Upper lobe of left lung (tissue), 6 donors: Measurements from ENCODE around the gene FHIT. TPM values are rescaled to one million over a fixed set of nuclear protein-coding genes. Genes with fewer than 3 reads are reported as not detected.

Experiments
- ATAC-seq, 2 donors: fragments of 200-7000 bp; cut with Tn5 transposase; one replicate each; pipeline ENCODE4 v1.9.1; 2022; ENCODE audit warnings: mild to moderate bottlenecking in 2 of 2, moderate library complexity in 2 of 2; ENCODE audit not compliant: low FRiP score in 2 of 2
- DNase-seq, 2 donors: peaks; one replicate each; pipeline ENCODE4 v3.0.0-alpha.2; 2019 to 2020
- H3K27ac ChIP-seq, 4 donors: fragments of 200-600 bp; sonication (generic); one replicate each; pipeline ENCODE4 v1.5.1; 2016 to 2019
- H3K27me3 ChIP-seq, 4 donors: fragments of 200-600 bp; sonication (generic); one replicate each; pipeline ENCODE4 v1.5.1; 2017 to 2019
- H3K36me3 ChIP-seq, 4 donors: fragments of 200-600 bp; sonication (generic); one replicate each; pipeline ENCODE4 v1.5.1; 2016 to 2019
- H3K4me1 ChIP-seq, 4 donors: fragments of 200-600 bp; sonication (generic); one replicate each; pipeline ENCODE4 v1.5.1; 2018 to 2019
- H3K4me3 ChIP-seq, 4 donors: fragments of 200-600 bp; sonication (generic); one replicate each; pipeline ENCODE4 v1.5.1; 2017 to 2019; ENCODE audit warnings: mild to moderate bottlenecking in 2 of 4, moderate library complexity in 1 of 4
- H3K9me3 ChIP-seq, 4 donors: fragments of 200-600 bp; sonication (generic); one replicate each; pipeline ENCODE4 v1.5.1; 2018 to 2019
- EP300 ChIP-seq, 4 donors: sonication (generic); formaldehyde crosslinking; IDR thresholded peaks; one replicate each; pipeline ENCODE4 v1.5.1; 2017; ENCODE audit warnings: antibody characterized with exemption in 4 of 4, control low read depth in 2 of 4
- POLR2A ChIP-seq, 4 donors: fragments of 450-650 bp; IDR thresholded peaks; one replicate each; pipeline ENCODE4 v1.5.1; 2016 to 2017; ENCODE audit warnings: antibody characterized with exemption in 4 of 4, mild to moderate bottlenecking in 2 of 4
- POLR2AphosphoS5 ChIP-seq, 2 donors: sonication (generic); formaldehyde crosslinking; IDR thresholded peaks; one replicate each; pipeline ENCODE4 v1.5.1; 2017; ENCODE audit warnings: antibody characterized with exemption in 2 of 2
- WGBS, 2 donors: methylation state at CpG; one replicate each; pipeline ENCODE4 v1.1.5; 2017 to 2018; 5-methylcytosine and 5-hydroxymethylcytosine counted together
- total RNA-seq, 6 donors: library from RNA; depleted of rRNA in 4 of 6; stranded (reverse); fragments of >200 nt in 4 of 6; gene quantifications; one replicate each; pipeline versions ENCODE4 v1.1.0 to v1.2.1, GENCODE V29; 2016 to 2021
- TF ChIP-seq, protein P1 (sequence below), 6 experiments: fragments of 450-650 bp in 4 of 6; fragments of 200-600 bp in 2 of 6; sonication (generic) in 2 of 6; IDR thresholded peaks; one replicate each; pipeline ENCODE4 v1.5.1; 2016 to 2019; ENCODE audit warnings: antibody characterized with exemption in 6 of 6
- donor health status: DM: no; HTN: no; CAD: no; lungs with moderate emphysema.
- donor health status: DM: no; HTN: yes; CAD: no; lungs with severe emphysema.

Gene FHIT
- total RNA-seq, 6 donors from 2014 or later: 6.8 to 56.6 (median 11.1) TPM

DNA sequence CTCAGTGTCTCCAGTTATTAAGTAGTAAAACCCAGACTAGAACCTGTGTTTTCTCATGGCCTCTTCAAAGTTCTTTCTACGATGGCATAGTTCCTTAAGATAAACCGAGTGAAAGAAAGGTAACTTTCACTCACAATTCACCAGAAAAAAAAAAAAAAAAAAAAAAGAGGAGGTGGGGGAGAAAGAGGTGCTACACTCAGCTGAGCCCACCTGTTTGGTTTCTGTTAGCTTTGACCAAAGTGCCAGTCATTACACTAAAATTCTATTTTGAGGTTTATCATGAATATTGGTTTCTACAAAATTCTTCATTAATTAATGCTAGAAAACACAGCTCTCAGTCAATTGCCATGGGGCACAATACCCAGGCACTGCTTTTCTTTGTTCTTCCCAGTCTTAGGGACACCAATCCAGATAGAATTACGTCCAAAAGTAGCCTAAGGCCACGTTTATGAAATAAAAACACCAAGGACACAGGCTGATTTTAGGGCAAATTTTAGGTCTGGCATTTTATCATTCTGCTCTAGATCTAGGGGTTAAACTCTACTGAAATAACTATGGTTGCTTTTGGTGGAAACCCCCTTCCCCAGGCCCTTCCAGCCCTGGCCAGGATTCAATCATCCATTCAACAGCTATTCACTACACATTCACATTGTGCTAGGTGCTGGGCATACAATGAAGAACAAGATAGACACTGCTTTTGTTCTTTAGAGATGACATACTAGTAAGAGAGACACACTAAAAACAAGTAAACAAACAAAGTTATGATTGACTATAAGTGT is 1097.8 kb downstream of the FHIT start:
- Histone ChIP-seq H3K27ac (no peak overlapping the region), H3K4me3 (no peak overlapping the region), H3K36me3 (no peaks in the 10 kb centered on the region), H3K4me1 (peaks cover 0 to 8% (median 0%) of the 10 kb centered on the region in 4 donors), H3K9me3 (no peaks in the 10 kb centered on the region), H3K27me3 (no peaks in the 10 kb centered on the region)
- ATAC-seq (no peak), DNase-seq (no peak)
- TF ChIP-seq POLR2AphosphoS5 (IDR thresholded peaks at IDR 0.05) (no peak), EP300 (IDR thresholded peaks at IDR 0.05) (no peak), POLR2A (IDR thresholded peaks at IDR 0.05) (no peak)
- TF ChIP-seq, protein P1, sequence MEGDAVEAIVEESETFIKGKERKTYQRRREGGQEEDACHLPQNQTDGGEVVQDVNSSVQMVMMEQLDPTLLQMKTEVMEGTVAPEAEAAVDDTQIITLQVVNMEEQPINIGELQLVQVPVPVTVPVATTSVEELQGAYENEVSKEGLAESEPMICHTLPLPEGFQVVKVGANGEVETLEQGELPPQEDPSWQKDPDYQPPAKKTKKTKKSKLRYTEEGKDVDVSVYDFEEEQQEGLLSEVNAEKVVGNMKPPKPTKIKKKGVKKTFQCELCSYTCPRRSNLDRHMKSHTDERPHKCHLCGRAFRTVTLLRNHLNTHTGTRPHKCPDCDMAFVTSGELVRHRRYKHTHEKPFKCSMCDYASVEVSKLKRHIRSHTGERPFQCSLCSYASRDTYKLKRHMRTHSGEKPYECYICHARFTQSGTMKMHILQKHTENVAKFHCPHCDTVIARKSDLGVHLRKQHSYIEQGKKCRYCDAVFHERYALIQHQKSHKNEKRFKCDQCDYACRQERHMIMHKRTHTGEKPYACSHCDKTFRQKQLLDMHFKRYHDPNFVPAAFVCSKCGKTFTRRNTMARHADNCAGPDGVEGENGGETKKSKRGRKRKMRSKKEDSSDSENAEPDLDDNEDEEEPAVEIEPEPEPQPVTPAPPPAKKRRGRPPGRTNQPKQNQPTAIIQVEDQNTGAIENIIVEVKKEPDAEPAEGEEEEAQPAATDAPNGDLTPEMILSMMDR (IDR thresholded peaks at IDR 0.05): no peak
- 70 to 82% methylated on average over 4 of the region's 4 CpGs for WGBS, 2 donors

DNA sequence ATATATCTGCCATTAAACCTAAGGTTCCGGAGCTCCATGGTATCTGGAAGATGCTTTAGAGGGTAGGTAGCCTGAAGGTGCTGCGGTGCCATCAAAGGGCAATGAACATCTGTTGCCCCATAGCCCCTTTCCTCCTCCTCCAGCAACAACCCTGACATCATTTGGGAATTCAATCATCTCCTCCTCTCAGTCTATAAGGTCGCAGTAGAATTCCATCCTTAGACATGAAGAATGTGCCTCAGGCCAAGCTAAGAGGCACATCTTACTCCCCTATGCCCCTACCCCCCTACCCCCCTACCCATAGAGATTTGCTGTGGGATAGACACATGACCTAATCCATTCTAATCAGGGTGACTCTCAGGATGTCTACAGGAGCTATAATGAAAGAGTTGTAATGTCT is 1101.8 kb downstream of the FHIT start:
- Histone ChIP-seq H3K27me3 (no peaks in the 10 kb centered on the region), H3K36me3 (no peaks in the 10 kb centered on the region), H3K9me3 (no peaks in the 10 kb centered on the region), H3K4me1 (no peaks in the 10 kb centered on the region), H3K27ac (no peak overlapping the region), H3K4me3 (no peak overlapping the region)
- DNase-seq (no peak), ATAC-seq (no peak)
- 90 to 97% methylated on average over 3 of the region's 3 CpGs for WGBS, 2 donors
- TF ChIP-seq POLR2A (IDR thresholded peaks at IDR 0.05) (no peak), POLR2AphosphoS5 (IDR thresholded peaks at IDR 0.05) (no peak), EP300 (IDR thresholded peaks at IDR 0.05) (no peak)
- TF ChIP-seq, protein P1 (IDR thresholded peaks at IDR 0.05): no peak

DNA sequence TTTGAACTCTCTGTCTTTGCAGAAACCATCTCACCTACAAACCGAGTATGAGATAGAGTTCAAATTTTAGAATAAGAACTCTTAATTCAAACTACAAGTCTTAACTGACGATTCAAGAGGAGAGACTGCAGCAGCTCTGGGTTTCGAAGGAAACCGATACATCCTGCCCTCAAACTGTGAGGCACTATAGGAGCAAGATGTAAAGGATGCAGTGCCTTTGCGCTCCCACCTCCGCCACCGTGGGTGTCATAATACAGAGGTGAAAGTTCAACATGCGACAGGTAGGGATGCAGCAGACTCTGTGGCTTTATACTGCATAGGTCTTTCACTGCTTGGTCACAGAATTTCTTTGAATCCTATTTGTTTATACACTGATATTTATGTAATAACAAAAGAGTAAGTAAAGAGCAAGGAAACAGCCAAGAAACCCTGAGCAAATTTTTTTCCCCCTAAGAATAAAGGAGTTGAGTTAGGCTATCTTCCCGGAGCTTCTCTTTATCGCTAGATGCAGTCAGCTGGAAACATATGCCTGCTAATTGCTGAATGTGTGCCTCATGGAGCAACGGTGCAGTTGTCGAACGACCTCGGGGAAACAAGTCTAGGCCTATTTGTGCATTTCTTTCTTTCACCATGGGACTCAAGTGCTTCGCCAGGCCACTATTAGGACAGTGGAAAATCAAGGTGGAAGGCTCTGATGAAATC is 1103.9 kb downstream of the FHIT start:
- no peaks in the 10 kb centered on the region for H3K36me3 ChIP-seq
- no peak for ATAC-seq
- H3K4me3 ChIP-seq: no peak overlapping the region
- H3K27me3 ChIP-seq: no peaks in the 10 kb centered on the region
- whole genome bisulfite sequencing, 2 donors: 78 to 87% methylated on average over 15 of the region's 15 CpGs
- H3K4me1 ChIP-seq: no peaks in the 10 kb centered on the region
- H3K27ac ChIP-seq: no peak overlapping the region
- H3K9me3 ChIP-seq: no peaks in the 10 kb centered on the region
- no peak for DNase-seq
- no peak for TF ChIP-seq POLR2A (IDR thresholded peaks at IDR 0.05)
- TF ChIP-seq POLR2AphosphoS5 (IDR thresholded peaks at IDR 0.05): no peak
- TF ChIP-seq EP300 (IDR thresholded peaks at IDR 0.05): no peak
- TF ChIP-seq, protein P1 (IDR thresholded peaks at IDR 0.05): no peak

DNA sequence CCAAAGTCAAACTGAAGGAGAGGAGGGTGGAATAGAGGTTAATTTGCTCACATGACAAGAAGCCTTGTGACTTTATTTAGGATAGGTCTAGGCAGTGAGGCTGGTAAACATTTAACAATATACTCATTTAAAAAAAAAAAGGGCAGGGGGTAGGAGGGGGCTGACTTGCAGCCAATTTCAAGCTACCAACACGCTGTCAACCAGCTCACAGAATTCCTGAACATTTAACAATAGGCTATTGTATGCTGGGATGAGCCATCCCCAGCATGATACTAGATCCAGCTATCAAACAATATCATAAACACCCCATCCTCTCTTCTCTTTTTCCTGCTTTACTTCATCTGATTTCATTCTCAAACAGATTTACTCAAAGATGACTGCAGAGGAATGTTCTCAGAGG is 1105.1 kb downstream of the FHIT start:
- no peak overlapping the region for H3K27ac ChIP-seq
- H3K4me1 ChIP-seq: no peaks in the 10 kb centered on the region
- H3K4me3 ChIP-seq: no peak overlapping the region
- ATAC-seq (no peak), DNase-seq (no peak)
- H3K9me3 ChIP-seq: no peaks in the 10 kb centered on the region
- TF ChIP-seq, protein P1 (IDR thresholded peaks at IDR 0.05): no peak
- TF ChIP-seq POLR2A (IDR thresholded peaks at IDR 0.05): no peak
- no peak for TF ChIP-seq POLR2AphosphoS5 (IDR thresholded peaks at IDR 0.05)
- no peak for TF ChIP-seq EP300 (IDR thresholded peaks at IDR 0.05)
- H3K36me3 ChIP-seq: no peaks in the 10 kb centered on the region
- H3K27me3 ChIP-seq: no peaks in the 10 kb centered on the region
- 62 to 63% methylated on average over 1 of the region's 1 CpG for WGBS, 2 donors
